Memory B cell (primary cell): ENCODE results near the gene CACNA1H.
"Not testable (repeated sequence)": the region's sequence is repeated elsewhere in the genome, so short reads cannot be mapped to it uniquely, and the experiment has no call there.

ENCODE experiments used
- ATAC-seq: fragments of 150-1000 bp; cut with Tn5 transposase; 2 replicates; pipeline ENCODE4 v1.10.0; 2021; ENCODE audit warnings: low read depth, mild to moderate bottlenecking, moderate library complexity
- DNase-seq, 2 donors: peaks; one replicate each; pipeline ENCODE4 v3.0.0; 2022; ENCODE audit warnings: low spot score in 2 of 2
- H3K27ac Mint-ChIP-seq: one replicate; pipeline ENCODE4 v1.8.0; 2022; ENCODE audit warnings: mild to moderate bottlenecking, moderate library complexity, mixed read lengths
- H3K27me3 Mint-ChIP-seq: one replicate; pipeline ENCODE4 v1.8.0; 2022; ENCODE audit warnings: mixed read lengths
- H3K36me3 Mint-ChIP-seq: one replicate; pipeline ENCODE4 v1.8.0; 2022; ENCODE audit warnings: mild to moderate bottlenecking, mixed read lengths
- H3K4me1 Mint-ChIP-seq: one replicate; pipeline ENCODE4 v1.8.0; 2022; ENCODE audit warnings: mixed read lengths
- H3K4me3 Mint-ChIP-seq: one replicate; pipeline ENCODE4 v1.8.0; 2022; ENCODE audit warnings: mild to moderate bottlenecking, moderate library complexity, mixed read lengths
- H3K9me3 Mint-ChIP-seq: one replicate; pipeline ENCODE4 v1.8.0; 2022; ENCODE audit warnings: mixed read lengths

The CACNA1H gene

GRCh38 chr16:1222553-1223354, 69.8 kb downstream of the CACNA1H start:
- Mint-ChIP-seq H3K27ac (no peak overlapping the region), H3K4me3 (no peak overlapping the region), H3K36me3 (no peaks in the 10 kb centered on the region), H3K27me3 (peaks cover 7% of the 10 kb centered on the region), H3K9me3 (no peaks in the 10 kb centered on the region), H3K4me1 (no peaks in the 10 kb centered on the region)
- no peak for ATAC-seq
- no peak for DNase-seq

DNA sequence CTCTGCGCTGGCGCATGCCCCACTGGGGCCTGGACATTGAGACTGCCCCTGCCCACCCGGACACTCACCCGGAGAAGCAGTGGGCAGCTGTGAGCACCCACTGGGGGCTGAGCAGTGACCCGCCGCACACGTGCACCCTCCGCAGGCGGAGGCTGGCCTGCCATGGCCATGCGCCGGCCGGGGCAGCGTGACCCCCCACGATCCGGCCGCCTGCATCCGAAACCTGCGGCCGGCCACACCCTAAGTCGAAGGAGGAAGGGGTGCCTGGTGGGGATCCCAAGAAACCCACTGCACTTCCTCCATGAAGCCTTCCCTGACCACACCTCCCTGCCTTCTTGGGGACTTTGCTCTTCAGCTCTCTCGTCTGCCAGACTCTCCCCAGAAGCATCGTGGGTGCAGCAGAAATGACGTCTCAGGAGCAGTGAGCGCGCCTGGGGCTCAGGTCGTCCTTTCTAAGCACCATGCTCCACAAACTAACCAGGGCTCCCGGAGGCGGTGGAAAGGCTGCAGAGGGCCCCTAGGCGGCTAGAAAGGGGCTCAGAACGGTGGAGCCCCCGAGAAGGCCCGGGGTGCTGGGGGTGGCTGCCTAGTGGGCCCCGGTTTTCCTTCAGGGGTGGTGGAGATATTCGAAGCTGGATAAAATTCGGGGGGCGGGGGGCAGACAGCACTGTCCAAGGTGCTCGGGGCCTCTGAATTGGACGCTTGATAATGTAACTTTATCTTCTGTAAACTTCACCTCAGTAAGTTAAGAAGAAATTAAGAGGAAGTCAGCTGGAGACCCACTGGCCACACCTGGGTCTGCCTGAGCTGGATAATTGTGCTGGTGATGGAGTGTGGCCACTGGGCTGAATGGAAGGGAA, 70.7 kb downstream of the CACNA1H start:
- no peak overlapping the region for H3K27ac Mint-ChIP-seq
- H3K4me1 Mint-ChIP-seq = no peaks in the 10 kb centered on the region

DNA sequence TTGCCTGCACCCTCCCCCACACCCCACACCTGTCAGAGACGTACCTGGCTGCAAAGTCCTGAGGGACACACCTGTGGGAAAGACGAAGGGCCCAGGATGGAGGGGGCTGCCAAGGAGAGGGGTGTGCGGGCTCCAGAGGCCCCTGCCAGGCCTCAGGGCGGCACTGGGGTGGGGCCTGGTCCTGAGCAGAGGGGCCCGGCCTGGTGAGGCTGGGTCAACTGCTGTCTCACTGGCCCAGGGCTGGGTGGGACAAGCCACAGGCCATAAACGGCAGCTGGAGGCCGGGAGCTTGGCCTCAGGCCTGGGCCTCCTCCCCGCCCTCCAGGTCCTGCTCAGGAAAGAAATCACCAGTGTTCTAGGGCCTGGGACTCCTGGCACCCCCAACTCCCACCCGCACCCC, 71.7 kb downstream of the CACNA1H start:
- no peak for ATAC-seq
- DNase-seq = no peak
- no peaks in the 10 kb centered on the region for H3K36me3 Mint-ChIP-seq
- no peaks in the 10 kb centered on the region for H3K4me1 Mint-ChIP-seq
- H3K27me3 Mint-ChIP-seq = peaks cover 9% of the 10 kb centered on the region
- H3K9me3 Mint-ChIP-seq = no peaks in the 10 kb centered on the region
- H3K27ac Mint-ChIP-seq = no peak overlapping the region
- H3K4me3 Mint-ChIP-seq = no peak overlapping the region

More for the DNA sequence above, 70.7 kb downstream of the CACNA1H start:
- ATAC-seq (no peak), DNase-seq (no peak)
- no peaks in the 10 kb centered on the region for H3K9me3 Mint-ChIP-seq
- H3K4me3 Mint-ChIP-seq = no peak overlapping the region
- H3K27me3 Mint-ChIP-seq = peaks cover 9% of the 10 kb centered on the region
- no peaks in the 10 kb centered on the region for H3K36me3 Mint-ChIP-seq

- H3K27ac Mint-ChIP-seq = no peak within 1 kb of the TSS
- DNase-seq = no peak
- H3K4me1 Mint-ChIP-seq = no peaks in the 10 kb centered on the region
- H3K9me3 Mint-ChIP-seq = no peaks in the 10 kb centered on the region
- no peaks in the 10 kb centered on the region for H3K36me3 Mint-ChIP-seq
- no peak within 1 kb of the TSS for H3K4me3 Mint-ChIP-seq
- H3K27me3 Mint-ChIP-seq = peaks cover 9% of the 10 kb centered on the region
- no peak for ATAC-seq
Observed at GRCh38 chr16:1225051-1225451, 72.1 kb downstream of the CACNA1H start, which contains the start of gene TPSG1. Gene TPSG1 (minus strand): TSS chr16:1225268. CDS start chr16:1225252, 16 bp downstream.

GRCh38 chr16:1225728-1226311, 72.9 kb downstream of the CACNA1H start:
- H3K27me3 Mint-ChIP-seq, H3K36me3 Mint-ChIP-seq, DNase-seq, H3K27ac Mint-ChIP-seq, H3K4me3 Mint-ChIP-seq, ATAC-seq, H3K4me1 Mint-ChIP-seq, H3K9me3 Mint-ChIP-seq: not testable (repeated sequence)

DNA sequence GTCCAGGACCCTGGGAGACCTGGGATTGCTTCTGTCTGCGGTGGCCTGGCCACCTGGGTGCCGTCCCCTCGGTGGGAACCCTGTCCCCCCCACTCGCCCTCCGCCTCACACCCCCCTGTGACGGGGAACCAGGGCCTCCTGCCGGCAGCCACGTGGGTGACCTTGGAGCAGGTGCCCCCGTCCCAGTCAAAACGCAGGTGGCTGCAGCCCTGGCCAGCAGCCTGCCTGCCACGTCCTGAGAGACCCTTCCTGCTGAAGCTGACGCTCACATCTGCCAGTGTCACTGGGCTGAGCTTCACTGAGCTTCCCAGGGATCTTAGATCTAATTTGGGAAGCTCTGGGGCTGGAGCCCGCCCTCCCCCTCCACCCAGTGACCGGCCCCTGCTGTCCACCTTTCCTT, 73.8 kb downstream of the CACNA1H start:
- not testable (repeated sequence) for H3K36me3 Mint-ChIP-seq

GRCh38 chr16:1228227-1228626, 75.3 kb downstream of the CACNA1H start:
- not testable (repeated sequence) for H3K27me3 Mint-ChIP-seq, DNase-seq, H3K4me3 Mint-ChIP-seq, H3K27ac Mint-ChIP-seq, ATAC-seq, H3K9me3 Mint-ChIP-seq, H3K4me1 Mint-ChIP-seq, H3K36me3 Mint-ChIP-seq

More for the DNA sequence above, 73.8 kb downstream of the CACNA1H start:
- not testable (repeated sequence) for H3K9me3 Mint-ChIP-seq, H3K4me3 Mint-ChIP-seq, H3K27me3 Mint-ChIP-seq, DNase-seq, H3K27ac Mint-ChIP-seq, ATAC-seq, H3K4me1 Mint-ChIP-seq

- H3K4me3 Mint-ChIP-seq, H3K36me3 Mint-ChIP-seq, H3K4me1 Mint-ChIP-seq, ATAC-seq, H3K9me3 Mint-ChIP-seq, DNase-seq, H3K27me3 Mint-ChIP-seq, H3K27ac Mint-ChIP-seq: not testable (repeated sequence)
Observed at GRCh38 chr16:1229476-1229875, 76.6 kb downstream of the CACNA1H start.

GRCh38 chr16:1230084-1230470, 77.2 kb downstream of the CACNA1H start, which contains the start of gene TPSB2:
Gene TPSB2 (minus strand): TSS chr16:1230184. CDS start chr16:1229951, 233 bp downstream.
- not testable (repeated sequence) for H3K4me1 Mint-ChIP-seq, H3K36me3 Mint-ChIP-seq, H3K27ac Mint-ChIP-seq, H3K27me3 Mint-ChIP-seq, H3K9me3 Mint-ChIP-seq, DNase-seq, H3K4me3 Mint-ChIP-seq, ATAC-seq

GRCh38 chr16:1230471-1231212, 77.7 kb downstream of the CACNA1H start:
- H3K27me3 Mint-ChIP-seq, H3K36me3 Mint-ChIP-seq, H3K4me1 Mint-ChIP-seq, DNase-seq, H3K9me3 Mint-ChIP-seq, ATAC-seq, H3K4me3 Mint-ChIP-seq, H3K27ac Mint-ChIP-seq: not testable (repeated sequence)

DNA sequence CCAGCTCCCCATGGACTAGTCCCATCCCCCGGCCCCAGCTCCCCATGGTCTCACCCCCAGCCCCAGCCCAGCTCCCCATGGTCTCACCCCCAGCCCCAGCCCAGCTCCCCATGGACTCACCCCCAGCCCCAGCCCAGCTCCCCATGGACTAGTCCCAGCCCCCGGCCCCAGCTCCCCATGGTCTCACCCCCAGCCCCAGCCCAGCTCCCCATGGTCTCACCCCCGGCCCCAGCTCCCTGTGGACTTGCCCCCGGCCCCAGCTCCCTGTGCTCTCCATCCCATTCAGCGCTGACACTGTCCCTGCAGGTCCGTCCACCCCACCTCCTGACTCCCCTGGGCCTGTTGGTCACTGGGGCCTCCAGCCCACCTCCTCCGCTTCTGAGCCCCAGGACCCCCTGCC, 78.4 kb downstream of the CACNA1H start:
- H3K27ac Mint-ChIP-seq, DNase-seq, ATAC-seq, H3K27me3 Mint-ChIP-seq, H3K4me3 Mint-ChIP-seq, H3K36me3 Mint-ChIP-seq, H3K4me1 Mint-ChIP-seq, H3K9me3 Mint-ChIP-seq: not testable (repeated sequence)

GRCh38 chr16:1232049-1232748, 79.3 kb downstream of the CACNA1H start:
- H3K27me3 Mint-ChIP-seq, DNase-seq, H3K27ac Mint-ChIP-seq, H3K36me3 Mint-ChIP-seq, H3K4me3 Mint-ChIP-seq, H3K9me3 Mint-ChIP-seq, ATAC-seq, H3K4me1 Mint-ChIP-seq: not testable (repeated sequence)

GRCh38 chr16:1236659-1237058, 83.8 kb downstream of the CACNA1H start:
- not testable (repeated sequence) for H3K36me3 Mint-ChIP-seq, H3K9me3 Mint-ChIP-seq, H3K4me3 Mint-ChIP-seq, H3K27ac Mint-ChIP-seq, H3K4me1 Mint-ChIP-seq, DNase-seq, H3K27me3 Mint-ChIP-seq
- ATAC-seq = peak; percentile 79
